HG02763 (cell line): Measurements from ENCODE around the gene APBB2.

ENCODE experiments used
- ATAC-seq: cut with Tn5 transposase; IDR thresholded peaks from one replicate; pipeline ENCODE4 v1.9.1; 2021; ENCODE audit warnings: mild to moderate bottlenecking, moderate library complexity; ENCODE audit not compliant: unreplicated experiment

Gene APBB2

DNA sequence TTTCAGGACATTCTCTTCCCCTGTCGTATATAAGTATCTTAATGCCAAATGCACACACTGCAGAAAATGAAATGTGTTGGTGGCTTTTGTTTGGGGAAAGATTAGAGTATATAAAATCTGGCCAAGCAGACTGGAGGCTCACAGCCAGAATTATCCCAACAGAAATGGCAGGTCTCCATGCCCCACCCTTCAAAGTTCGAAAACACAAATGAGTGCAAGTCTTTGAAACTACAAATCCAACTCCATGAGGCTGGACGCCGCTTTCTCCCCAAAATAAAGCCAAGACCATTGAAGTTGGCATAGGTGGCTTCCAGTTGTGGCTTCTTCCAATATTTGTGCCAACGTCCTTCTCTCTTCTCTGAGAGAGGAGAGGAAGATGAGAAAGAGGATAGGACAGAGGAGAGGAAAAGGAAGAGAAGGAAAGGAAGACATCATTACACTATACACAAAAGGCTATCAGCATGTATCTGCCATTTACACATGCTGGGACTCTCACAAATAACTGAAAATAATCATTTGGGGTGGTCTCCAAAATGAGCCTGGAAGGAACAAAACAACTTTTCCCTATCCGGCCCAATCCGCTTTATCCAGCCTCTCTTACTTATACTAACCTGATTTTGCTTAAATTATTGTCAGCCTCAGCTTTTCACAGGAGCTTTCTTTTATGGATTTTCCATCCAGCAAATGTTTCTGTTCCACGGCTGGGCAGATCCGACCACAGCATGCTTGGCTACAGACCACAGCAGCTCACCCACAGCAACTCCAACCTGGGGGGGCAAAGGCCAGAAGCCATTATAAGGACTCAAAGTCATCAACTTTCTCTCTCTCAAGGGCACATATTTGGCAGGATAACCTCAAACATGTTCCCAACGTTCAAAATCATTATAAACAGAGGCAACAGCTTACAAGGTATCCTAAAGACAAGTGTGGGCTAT is 71.7 kb downstream of the APBB2 start:
- no peak for ATAC-seq

DNA sequence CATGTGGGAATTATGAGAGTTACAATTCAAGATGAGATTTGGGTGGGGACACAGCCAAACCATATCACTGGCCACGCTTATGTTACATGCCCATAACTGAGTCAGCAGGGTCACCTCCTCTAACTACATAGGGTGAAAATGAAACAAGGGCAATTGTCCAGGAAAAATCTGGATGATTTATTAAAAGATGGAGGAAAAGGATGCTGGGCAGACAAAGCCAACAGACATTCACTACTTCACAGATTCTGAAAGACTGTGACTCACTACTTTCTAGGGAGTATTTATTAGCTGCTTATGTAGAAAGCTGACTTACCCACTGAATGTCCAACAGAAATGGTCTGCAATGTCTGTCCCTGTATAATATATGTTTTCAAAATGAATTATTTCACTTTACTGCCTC is 72.4 kb downstream of the APBB2 start:
- ATAC-seq = no peak

DNA sequence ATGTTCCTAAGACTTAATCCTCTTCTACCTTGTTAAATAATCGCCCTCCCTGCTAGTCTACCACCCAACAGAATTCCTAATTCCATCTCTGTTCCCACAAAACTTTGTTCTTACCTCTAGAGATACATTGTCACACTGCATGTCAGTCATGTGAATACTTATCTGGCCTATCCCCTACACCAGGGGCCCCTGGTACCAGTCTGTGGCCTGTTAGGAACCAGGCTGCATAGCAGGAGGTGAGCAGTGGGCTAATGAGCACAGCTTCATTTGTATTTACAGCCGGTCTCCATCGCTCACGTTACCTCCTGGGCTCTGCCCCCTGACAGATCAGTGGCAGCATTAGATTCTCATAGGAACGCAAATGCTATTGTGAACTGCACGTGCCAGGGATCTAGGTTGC is 73.9 kb downstream of the APBB2 start:
- no peak for ATAC-seq

DNA sequence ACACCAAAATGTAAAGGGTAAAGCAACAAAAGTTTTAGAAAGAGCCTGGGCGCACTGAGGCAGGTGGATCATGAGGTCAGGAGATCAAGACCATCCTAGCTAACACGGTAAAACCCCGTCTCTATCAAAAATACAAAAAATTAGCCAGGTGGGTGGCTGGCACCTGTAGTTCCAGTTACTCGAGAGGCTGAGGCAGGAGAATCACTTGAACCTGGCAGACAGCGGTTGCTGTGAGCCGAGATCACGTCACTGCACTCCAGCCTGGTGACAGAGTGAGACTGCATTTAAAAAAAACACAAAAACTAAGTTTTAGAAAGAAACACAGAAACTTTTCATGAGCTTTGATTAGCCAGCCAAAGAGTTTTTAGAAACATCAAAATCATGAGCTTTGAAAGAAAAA is 76.5 kb downstream of the APBB2 start:
- no peak for ATAC-seq

DNA sequence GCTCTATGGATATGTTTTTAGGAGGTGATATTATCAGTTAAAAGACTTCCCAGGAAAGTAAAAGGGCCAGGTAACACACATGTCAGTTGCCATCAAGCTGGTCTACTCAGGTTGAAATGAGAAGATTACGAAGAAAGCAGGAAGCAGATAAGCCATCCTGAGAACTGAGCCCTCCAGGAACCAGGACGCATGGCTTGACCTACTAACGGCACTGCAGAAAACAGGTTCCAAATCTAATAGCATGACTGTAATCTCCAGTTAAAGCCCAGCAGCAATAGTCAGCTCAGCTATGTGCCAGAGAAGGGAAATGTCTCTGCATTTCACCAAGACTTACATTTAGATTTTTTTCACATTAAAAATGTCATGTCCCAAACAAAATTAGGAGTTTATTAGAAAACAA is 77.9 kb downstream of the APBB2 start:
- ATAC-seq = no peak

DNA sequence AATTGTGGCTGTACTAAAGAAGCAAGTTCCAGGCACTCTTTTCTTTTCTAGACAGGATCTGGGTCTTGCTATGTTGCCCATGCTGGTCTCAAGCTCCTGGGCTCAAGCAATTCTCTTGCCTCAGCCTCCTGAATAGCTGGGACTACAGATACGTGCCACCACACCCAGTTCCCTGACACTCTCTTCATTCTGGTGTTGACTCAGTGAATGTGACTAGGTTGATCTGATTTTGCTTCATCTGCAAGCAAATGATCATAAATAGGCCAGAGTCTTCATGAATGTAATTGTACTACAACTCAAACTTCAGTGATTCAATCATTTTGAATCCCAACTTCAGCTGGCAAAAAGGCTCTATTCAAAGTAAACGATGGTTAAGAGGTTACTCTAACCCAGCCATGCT is 78.5 kb downstream of the APBB2 start:
- no peak for ATAC-seq

DNA sequence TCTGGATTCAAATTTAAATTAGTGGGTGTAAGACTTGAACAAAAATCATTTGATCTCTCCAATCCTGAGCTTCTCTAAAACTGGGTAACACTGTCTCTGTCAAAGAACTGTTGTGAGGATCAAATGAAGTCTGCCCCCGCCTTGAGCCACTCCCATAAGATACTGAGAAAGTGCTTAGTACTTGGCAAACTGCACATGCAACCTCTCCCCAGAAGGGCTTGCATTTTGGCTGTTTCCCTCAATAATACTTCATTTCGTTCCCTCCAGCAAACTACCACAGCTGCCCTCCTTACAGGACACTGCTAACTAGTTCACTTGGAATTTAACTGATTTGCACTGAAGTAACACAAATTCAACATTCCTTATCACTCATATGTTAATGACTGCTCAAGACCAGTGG is 79.8 kb downstream of the APBB2 start:
- no peak for ATAC-seq

DNA sequence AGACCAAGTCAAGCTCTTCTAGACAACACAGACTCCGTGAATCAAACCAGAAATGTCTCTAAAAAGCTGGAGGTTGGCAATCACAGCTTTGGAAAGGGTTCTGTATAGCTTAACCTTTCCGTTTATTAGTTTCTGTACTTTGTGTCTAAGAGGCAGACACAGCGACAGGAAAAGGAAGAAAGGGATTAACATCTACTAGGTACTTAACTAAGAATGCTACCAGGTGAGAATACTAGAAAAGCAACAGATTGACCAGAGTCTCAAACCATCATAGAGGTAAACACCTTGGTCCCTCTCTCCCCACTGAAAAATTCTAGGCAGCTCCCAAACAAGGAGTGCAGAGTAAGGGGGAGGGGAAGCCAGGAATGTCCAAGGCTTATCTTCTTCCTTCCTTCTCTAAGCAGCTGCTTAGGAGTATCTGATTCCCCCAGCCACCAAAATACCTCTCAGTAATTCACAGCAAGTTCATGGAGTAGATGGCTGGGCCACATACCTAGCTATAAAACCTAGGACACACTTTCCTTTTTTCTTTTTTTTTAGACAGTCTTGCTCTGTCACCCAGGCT is 80.8 kb downstream of the APBB2 start:
- no peak for ATAC-seq

DNA sequence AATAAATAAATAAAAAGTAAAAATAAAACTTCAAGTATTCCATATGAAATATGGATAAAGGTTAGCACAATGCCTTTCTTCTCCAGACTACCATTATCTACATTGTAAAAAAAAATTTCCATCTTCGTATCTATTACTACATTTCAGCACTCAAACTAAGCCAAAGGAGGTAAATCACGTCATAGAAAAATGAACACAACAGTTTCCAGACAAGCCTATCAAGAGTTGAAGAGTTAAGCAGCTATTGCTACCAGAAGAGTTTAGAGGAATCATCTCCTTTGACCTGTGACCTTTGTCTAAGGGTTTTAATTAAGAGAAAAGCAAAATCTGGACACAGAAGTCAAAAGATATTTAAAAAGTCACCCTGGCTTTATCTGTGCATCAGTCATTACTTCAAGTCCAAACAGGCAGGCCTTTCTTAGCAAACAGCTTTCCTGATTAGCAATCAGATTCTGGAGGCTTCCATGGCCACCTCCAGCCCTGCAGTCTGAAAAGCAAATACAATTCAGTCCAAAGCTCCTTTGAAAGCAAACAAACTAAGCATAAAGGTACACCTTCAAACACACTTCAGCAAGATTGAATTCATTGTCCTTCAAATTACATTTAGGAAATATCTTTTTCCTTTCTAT is 82.2 kb downstream of the APBB2 start:
- no peak for ATAC-seq

DNA sequence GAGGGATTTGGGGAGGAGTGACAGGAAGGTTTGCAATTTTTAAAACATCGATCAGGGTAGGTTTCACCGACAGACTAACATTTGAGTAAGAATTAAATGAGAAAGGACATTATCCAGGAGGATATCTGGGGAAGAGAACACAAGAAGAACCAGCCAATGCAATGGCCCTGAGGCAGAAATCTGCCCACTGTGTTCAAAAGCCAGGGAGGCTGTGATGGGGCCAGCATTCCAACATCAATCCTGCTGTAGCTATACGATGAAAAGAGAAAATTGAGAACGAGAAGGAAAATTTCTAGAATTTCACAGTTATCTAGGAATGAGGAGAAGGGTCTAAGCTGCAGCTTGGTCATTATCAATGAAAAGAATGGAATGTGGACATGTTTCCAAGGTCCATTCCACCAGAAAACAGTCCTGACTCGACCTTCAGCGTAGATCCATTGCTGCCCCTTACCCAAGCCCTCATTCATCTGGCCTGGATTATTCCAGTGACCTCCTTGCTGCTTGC is 84.4 kb downstream of the APBB2 start:
- no peak for ATAC-seq

DNA sequence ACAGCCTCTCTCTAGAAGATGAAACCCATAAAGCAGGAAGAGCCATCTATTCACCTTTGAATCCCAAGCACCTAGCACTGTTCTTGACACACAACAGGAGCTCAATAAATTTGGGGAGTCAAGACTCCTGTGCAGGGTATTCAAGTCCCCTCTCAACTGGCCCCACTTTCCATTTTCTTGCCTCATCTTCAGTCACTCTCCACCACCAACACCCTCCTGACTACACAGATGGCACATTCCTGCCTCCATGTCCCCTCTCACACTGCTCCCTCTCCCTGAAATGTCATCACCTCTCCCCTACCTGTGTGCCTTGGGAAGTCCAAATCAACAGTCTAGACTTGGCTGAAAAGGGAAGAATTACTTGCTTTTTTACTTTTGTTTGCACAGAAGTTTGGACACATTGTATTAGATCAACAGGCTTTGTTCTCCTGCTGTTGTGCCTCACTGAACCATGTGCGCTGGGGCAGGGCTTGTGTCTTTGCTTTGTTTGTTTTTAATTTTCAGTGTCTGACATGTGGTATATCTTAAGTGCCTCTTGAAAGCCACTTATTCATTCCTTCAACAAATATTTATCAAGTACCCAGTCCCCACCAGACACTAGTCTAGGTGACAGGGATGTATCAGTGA is 85.1 kb downstream of the APBB2 start:
- no peak for ATAC-seq

DNA sequence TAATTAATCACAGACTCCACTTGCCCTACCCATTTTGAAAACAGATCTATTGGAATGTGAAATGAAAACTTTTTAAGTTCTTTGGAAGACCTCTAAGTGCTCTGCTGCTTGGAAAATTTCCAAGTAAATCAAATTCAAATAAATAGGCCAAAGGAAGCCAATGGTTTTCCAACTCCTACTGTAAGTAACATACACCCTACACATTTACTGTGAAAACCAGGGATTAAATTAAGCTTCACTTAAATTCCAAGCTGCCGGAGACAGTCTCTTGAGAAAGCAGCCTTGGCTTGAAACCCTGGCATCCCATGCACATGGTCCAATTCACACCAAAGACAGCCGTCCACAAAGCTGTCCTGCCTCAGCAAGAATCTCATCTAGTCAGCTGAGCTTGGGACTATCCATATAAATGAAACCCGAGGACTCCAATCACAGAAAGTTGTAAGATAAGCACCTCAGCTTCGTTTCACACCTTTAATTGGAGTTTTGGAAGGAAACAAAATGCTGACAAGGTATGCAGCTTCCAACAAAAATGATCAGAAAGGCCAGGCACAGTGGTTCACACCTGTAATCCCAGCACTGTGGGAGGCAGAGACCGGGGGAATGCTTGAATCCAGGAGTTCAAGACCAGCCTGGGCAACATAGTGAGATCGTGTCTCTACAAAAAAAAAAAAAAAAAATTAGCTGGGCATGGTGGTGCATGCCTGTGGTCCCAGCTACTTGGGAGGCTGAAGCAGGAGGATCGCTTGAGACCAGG is 88.6 kb downstream of the APBB2 start:
- ATAC-seq = no peak

DNA sequence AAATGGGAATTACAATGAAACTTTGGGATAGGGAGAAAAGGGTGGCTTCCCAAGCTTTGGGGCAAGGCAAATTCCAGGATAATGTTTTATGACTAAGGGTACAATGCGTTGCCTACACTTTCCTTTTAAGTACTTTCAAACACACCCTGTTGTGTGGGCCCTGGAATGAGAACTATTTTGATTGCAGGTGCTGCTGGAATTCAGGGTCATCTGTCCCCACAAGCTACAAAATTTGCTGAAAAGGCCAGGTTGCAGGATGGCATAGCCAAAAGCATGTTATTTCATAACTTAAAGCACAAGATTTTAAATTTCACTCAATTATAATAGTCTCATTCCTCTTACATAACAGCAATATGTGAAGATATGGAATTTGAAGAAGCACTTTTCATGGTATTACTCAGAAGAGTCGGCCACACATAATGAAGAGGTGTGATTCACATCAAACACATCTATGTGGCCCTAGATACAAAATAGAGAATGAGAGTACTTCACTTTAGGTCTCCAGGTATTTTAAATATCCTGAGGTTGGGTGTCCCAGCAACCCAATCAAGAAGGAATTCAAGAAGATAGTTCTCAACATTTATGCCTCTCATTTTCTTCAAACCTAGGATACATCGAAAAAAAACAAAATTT is 89.3 kb downstream of the APBB2 start:
- no peak for ATAC-seq

DNA sequence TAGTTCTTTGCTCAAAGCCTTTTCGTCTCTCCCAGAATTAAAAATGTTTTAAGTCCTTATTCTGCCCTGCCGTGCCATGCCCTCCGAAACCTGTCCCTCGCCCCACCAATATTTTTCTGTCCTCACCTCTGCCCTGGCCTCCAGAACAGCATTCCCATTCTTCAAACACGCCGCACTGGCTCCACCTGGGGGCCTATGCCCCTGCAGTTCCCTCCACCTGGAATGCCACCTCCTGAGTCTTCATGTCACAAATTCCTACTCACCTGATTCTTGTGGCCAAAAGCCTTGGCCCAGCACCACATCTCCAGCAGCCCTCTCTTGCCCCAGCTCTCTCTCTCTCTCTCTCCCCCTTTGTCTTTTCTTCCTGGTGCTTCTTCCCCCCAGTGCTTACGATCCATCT is 91.6 kb downstream of the APBB2 start:
- ATAC-seq = no peak

DNA sequence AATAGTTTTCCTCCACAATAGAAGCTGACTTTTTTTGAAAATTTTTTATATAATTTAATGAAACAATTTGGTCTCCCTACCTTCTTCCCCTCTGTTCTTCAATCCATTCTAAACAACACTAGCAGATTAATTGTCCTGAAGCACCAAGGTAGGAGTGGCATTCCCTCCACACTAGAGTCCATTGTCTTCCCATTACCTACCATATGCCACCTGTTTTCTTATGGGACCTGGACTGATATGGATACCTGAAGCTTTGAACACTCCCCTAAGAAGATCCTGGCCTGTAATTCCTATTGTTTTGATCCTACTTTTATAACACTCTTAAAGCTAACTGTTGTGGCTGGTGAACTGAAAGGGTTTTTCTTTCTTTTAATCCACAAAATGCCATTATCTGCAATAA is 92.0 kb downstream of the APBB2 start:
- ATAC-seq = no peak

DNA sequence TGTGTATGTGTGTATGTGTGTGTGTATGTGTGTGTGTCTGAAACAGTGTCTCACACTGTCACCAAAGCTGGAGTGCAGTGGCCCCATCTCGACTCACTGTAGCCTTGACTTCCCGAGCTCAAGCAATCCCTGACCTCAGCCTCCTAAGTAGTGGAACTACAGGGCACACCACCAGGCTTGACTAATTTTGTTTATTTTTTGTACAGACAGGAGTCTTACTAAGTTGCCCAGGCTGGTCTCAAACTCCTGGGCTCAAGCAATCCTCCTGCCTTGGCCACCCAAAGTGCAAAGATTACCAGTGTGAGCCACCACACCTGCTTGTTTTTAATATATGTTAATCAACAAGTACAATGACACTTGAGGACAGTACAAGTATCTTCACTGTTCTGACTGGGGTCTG is 92.4 kb downstream of the APBB2 start:
- no peak for ATAC-seq

DNA sequence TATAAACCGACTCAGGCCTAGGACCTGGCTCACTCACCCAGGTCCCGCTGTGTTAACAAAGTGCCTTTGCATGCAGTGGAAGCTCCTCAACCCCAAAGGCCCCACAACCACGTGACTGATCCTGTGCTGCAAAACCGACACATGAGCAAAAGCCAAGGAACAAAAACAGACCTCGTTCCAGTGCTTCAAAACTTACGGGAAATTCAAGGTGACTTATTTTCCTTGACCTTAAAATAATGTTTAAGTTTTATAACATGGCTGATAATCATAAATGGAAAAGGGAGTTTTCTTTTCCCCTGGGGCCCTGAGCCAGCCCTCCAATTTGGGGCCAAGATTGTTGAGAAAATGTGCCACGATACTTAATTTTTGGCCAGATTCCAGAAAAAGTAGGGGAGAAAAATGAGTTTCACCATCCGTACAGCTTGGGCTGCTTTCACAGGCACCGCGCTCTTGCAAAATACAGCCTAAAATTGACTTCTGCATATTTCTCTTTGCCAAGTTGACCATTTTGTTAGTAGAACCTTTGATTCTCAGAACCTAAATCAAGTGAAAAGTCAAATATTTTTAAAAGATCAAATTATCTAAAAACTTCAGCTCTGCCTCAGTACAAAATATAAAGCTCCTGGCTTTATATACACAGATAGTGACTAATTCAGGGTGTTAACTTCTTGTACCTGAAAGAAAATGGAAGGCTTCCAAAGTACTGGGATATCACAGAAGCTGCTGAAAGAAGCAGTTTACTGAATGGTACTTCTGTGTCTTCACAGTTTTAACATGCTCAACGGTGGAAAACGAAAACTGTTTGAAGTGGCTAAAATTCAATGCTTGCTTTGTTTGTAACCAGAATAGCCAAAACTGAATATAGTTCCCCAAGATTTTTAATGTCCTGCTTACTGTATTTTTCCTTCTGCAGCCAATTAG is 93.8 kb downstream of the APBB2 start:
- no peak for ATAC-seq

DNA sequence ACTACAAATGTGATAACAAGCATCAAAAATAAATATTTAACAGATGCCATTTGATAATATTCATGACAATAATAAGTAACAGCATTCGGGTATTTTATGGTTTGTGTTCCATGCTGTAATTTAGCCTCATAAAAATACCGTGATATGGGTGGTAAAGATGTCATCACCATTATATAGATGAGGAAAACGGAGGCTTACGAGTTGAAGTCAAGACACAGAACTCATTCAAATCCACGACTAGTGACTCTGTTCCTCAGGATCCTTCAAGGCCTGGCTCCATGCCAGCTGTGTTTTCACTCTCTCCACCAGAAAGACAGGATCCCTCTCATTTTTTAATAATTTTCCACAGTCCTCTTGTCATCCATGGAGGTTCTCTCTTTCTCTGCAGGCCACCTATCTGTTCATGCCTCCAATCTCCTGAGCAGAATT is 94.5 kb downstream of the APBB2 start:
- no peak for ATAC-seq

DNA sequence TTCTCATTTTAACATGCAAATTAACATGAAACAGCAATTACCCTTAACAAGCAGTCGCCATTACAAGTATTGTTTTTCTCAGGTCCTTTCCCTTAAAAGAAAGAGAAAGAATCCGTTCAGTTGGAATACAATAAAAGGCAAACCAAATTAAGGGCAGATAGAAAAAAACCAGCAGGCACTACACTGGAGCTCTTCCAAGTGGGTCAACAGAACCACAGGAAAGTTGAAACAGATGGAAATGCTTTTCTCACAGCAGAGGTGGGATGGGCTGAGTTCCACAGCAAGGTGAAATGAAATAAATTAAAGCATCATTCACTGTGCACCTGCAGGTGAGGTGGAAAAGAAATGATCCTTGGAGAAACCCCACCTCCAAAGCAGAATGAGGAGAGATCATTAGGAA is 102.6 kb downstream of the APBB2 start:
- no peak for ATAC-seq
